ENCODE data around the gene TRIM38. TPM values are rescaled to one million over a fixed set of nuclear protein-coding genes. Genes with fewer than 3 reads are reported as not detected.
"Not testable (repeated sequence)": the region's sequence is repeated elsewhere in the genome, so short reads cannot be mapped to it uniquely, and the experiment has no call there.

Gene TRIM38
- total RNA-seq, 1 donor from 2014 or later, result 0.77 TPM

DNA sequence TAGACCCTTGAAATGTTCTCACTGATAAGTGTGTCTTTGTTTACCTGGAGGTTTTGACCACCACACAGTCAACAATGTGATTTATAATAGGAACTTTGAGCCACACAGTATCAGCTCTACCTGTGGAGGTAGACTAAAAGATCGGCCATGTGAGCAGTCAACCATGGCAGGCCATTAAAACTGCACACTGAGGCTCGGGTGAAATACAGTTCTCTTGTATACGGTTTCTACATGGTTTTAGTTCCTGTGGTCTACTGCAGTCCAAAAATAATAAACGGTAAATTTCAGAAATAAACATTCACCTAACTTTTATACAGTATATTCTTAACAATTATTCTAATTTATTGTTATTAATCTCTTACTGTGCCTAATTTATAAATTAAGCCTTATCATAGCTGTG, 47.2 kb downstream of the TRIM38 start:
- DNase-seq (ENCODE audit: low read depth, low spot score), result no peak
- Mint-ChIP-seq H3K4me3 (no peak overlapping the region), H3K36me3 (ENCODE audit: low read depth) (no peaks in the 10 kb centered on the region), H3K27ac (ENCODE audit: unreplicated experiment) (no peak overlapping the region), H3K9me3 (no peaks in the 10 kb centered on the region), H3K4me1 (peaks cover 5% of the 10 kb centered on the region), H3K27me3 (ENCODE audit: low read depth) (no peaks in the 10 kb centered on the region)
- TF ChIP-seq, protein P1, sequence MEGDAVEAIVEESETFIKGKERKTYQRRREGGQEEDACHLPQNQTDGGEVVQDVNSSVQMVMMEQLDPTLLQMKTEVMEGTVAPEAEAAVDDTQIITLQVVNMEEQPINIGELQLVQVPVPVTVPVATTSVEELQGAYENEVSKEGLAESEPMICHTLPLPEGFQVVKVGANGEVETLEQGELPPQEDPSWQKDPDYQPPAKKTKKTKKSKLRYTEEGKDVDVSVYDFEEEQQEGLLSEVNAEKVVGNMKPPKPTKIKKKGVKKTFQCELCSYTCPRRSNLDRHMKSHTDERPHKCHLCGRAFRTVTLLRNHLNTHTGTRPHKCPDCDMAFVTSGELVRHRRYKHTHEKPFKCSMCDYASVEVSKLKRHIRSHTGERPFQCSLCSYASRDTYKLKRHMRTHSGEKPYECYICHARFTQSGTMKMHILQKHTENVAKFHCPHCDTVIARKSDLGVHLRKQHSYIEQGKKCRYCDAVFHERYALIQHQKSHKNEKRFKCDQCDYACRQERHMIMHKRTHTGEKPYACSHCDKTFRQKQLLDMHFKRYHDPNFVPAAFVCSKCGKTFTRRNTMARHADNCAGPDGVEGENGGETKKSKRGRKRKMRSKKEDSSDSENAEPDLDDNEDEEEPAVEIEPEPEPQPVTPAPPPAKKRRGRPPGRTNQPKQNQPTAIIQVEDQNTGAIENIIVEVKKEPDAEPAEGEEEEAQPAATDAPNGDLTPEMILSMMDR (conservative IDR thresholded peaks at IDR 0.05), result no peak

DNA sequence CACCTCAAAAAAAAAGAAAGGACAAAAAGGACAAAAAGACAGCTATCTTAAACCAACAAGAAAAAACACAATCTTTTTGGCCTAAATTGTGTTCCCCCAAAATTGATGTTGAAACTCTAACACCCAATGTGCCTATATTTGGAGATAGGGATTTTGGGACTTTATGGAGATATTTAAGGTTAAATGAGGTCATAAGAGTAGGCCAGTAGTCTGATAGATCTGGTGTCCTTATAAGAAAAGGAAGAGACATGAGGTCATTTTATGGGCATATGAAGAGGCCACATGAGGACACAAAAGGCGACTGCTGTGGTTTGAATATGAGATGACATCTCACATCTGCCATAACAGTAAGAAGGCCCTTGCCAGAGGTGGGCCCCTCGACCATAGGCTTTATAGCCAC, 49.5 kb downstream of the TRIM38 start:
- no peak for DNase-seq (ENCODE audit: low read depth, low spot score)
- Mint-ChIP-seq H3K36me3 (ENCODE audit: low read depth) (no peaks in the 10 kb centered on the region), H3K4me1 (no peaks in the 10 kb centered on the region), H3K9me3 (no peaks in the 10 kb centered on the region), H3K27me3 (ENCODE audit: low read depth) (no peaks in the 10 kb centered on the region), H3K27ac (ENCODE audit: unreplicated experiment) (no peak overlapping the region), H3K4me3 (no peak overlapping the region)
- TF ChIP-seq, protein P1 (conservative IDR thresholded peaks at IDR 0.05), result no peak

DNA sequence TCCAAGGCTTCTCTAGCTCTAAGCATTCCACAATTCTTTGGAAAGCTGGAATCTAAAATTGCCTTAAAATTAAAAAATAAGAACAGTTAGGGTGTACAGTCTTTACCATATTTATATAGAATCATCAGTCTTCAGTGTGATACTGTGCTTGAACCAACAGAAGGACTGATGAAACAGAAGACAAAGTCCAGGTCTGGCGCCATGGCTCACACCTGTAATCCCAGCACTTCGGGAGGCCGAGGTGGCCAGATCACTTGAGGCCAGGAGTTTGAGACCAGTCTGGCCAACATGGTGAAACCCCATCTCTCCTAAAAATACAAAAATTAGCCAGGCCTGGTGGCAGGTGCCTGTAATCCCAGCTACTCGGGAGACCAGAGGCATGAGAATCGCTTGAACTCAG, 51.8 kb downstream of the TRIM38 start:
- H3K27ac Mint-ChIP-seq (ENCODE audit: unreplicated experiment), result not testable (repeated sequence)

DNA sequence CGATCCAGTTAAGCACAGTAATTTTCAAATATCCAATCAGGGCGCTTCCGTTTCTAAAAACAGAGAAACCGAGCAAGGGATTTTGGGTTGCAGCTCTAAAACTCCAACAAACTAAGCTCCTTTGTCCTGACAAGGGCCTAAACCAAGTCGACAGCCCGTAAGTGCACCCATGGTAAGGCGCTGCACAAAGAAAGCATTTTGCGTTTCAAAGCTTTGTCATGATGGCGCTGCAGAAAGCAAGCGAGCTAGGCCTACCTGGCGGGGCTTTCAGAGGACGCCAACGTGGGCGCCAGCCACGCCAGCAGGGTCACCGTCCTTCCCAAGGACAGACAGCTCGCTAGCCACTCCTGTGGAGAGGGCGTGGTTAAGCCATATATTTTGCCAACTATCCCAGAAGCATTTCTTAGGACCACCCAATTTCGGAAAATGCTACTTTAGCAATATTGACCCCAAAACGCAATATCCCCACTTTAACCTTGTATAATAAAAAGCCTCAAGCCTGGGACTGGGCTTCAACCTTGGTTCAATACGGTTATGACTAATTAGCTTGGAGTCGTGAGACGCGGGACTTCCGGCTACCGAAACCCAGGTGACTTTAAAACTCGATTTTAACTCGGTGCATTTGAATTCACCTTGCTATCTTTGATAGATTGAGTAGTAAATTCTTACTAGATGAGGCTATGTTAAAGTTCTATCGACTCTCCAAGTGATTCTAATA, 53.8 kb downstream of the TRIM38 start:
- Mint-ChIP-seq H3K27ac (ENCODE audit: unreplicated experiment) (no peak overlapping the region), H3K4me1 (peaks cover 11% of the 10 kb centered on the region), H3K9me3 (peaks cover 3% of the 10 kb centered on the region), H3K36me3 (ENCODE audit: low read depth) (peaks cover 6% of the 10 kb centered on the region), H3K4me3 (no peak overlapping the region), H3K27me3 (ENCODE audit: low read depth) (no peaks in the 10 kb centered on the region)
- TF ChIP-seq, protein P1 (conservative IDR thresholded peaks at IDR 0.05), result no peak
- no peak for DNase-seq (ENCODE audit: low read depth, low spot score)

More for the DNA sequence above, 51.8 kb downstream of the TRIM38 start:
- H3K4me3 Mint-ChIP-seq; DNase-seq (ENCODE audit: low read depth, low spot score); H3K4me1 Mint-ChIP-seq; H3K9me3 Mint-ChIP-seq; H3K27me3 Mint-ChIP-seq (ENCODE audit: low read depth); H3K36me3 Mint-ChIP-seq (ENCODE audit: low read depth): not testable (repeated sequence)

DNA sequence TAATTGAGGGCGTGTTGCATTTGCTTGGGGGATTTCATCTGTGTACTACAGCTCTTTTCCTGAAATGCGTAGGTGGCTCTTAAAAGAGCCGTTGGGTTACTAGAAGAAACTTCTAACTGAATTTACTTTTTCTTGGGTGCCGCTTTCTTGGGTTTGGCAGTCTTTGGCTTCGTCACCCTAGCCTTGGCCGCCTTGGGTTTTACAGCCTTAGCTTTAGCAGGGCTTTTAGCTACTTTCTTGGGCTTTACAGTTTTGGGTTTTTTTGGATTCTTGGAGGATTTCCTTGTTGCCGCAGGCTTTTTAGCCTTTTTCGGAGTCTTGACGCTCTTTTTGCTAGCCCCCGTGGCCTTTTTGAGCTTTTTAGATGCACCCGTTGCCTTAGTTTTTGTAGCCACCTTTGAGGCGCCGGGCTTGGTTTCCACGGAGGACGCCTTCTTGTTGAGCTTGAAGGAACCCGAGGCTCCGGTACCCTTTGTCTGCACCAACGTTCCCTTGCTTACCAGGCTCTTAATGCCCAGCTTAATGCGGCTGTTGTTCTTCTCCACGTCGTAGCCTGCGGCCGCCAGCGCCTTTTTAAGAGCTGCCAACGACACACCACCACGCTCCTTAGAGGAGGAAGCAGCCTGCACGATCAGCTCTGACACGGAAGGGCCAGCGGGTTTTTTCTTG, 54.5 kb downstream of the TRIM38 start:
- Mint-ChIP-seq H3K9me3 (peaks cover 3% of the 10 kb centered on the region), H3K27me3 (ENCODE audit: low read depth) (no peaks in the 10 kb centered on the region), H3K36me3 (ENCODE audit: low read depth) (peaks cover 6% of the 10 kb centered on the region), H3K27ac (ENCODE audit: unreplicated experiment) (peak overlapping the region; percentile 62), H3K4me3 (no peak overlapping the region), H3K4me1 (peaks cover 16% of the 10 kb centered on the region)
- TF ChIP-seq, protein P1 (conservative IDR thresholded peaks at IDR 0.05), result no peak
- no peak for DNase-seq (ENCODE audit: low read depth, low spot score)

DNA sequence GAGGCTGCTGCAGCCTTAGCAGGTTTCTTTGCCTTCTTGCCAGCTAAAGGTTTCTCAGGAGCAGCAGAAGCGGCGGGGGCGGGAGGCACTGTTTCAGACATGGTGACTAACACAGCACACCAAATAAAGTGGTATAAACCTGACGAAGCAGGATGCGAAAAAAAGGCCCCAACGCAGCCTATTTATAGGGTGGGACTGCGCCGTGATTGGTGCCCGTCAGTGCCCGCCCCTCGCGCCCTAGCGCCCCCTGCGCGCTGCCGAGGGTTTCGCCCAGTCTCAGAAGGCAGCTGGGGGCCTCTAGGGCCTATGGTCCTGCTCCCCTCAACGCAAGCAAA, 55.0 kb downstream of the TRIM38 start:
- Mint-ChIP-seq H3K36me3 (ENCODE audit: low read depth) (peaks cover 6% of the 10 kb centered on the region), H3K27me3 (ENCODE audit: low read depth) (no peaks in the 10 kb centered on the region), H3K4me3 (no peak overlapping the region), H3K27ac (ENCODE audit: unreplicated experiment) (no peak overlapping the region), H3K9me3 (peaks cover 3% of the 10 kb centered on the region), H3K4me1 (peaks cover 21% of the 10 kb centered on the region)
- TF ChIP-seq, protein P1 (conservative IDR thresholded peaks at IDR 0.05), result no peak
- no peak for DNase-seq (ENCODE audit: low read depth, low spot score)
